SK-N-SH (cell line): ENCODE data around the gene PTK6. TPM values are rescaled to one million over a fixed set of nuclear protein-coding genes. Genes with fewer than 3 reads are reported as not detected.

ENCODE experiments used
- CTCF ChIA-PET: fragments of 300-600, 350-600 bp; formaldehyde crosslinking; extraction: SDS; loops from one replicate; lab custom pipeline; 2021; lab: Yijun Ruan, JAX
- POLR2A ChIA-PET: fragments of 350-600 bp; sonication (Branson Sonifier 250); formaldehyde crosslinking; extraction: SDS; loops from one replicate; lab custom pipeline; 2020; ENCODE audit warnings: antibody characterized with exemption, inconsistent platforms; lab: Yijun Ruan, JAX
- DNase-seq: peaks from one replicate; pipeline ENCODE4 v3.0.0; 2012
- H2AFZ ChIP-seq: fragments of 200-600 bp; sonication (generic); 2 replicates; pipeline ENCODE4 v1.8.1; 2016; ENCODE audit warnings: antibody characterized with exemption, mild to moderate bottlenecking, low read depth
- H3F3A ChIP-seq: fragments of 200-600 bp; sonication (generic); replicated peaks from 2 replicates; pipeline ENCODE3; 2016; ENCODE audit warnings: antibody characterized with exemption, mild to moderate bottlenecking; ENCODE audit not compliant: insufficient read depth
- H3K27ac ChIP-seq, 2 experiments: fragments of 200-500 bp in 1 of 2; fragments of 200-600 bp in 1 of 2; sonication (Bioruptor generic) in 1 of 2; sonication (generic), shearing (Covaris generic) in 1 of 2; 2 replicates each; pipeline versions ENCODE4 v1.5.1 to v1.6.1; 2014 to 2016; ENCODE audit warnings: low read depth in 2 of 2, inconsistent platforms in 1 of 2, low read length in 1 of 2, mild to moderate bottlenecking in 1 of 2, mixed read lengths in 1 of 2
- H3K27me3 ChIP-seq: fragments of 200-600 bp; sonication (generic), shearing (Covaris generic); 2 replicates; pipeline ENCODE4 v1.6.1; 2016; ENCODE audit warnings: mixed run types; ENCODE audit not compliant: insufficient read depth
- H3K36me3 ChIP-seq, 2 experiments: fragments of 200-500 bp in 1 of 2; fragments of 200-600 bp in 1 of 2; sonication (Bioruptor generic) in 1 of 2; sonication (generic) in 1 of 2; replicated peaks in 1 of 2; 2 replicates each; pipeline versions ENCODE3 to v1.5.1; 2014 to 2016; ENCODE audit warnings: low read length in 1 of 2, mild to moderate bottlenecking in 1 of 2; ENCODE audit not compliant: insufficient read depth in 2 of 2, control insufficient read depth in 1 of 2
- H3K4me1 ChIP-seq, 2 experiments: fragments of 200-500 bp in 1 of 2; fragments of 200-600 bp in 1 of 2; sonication (Bioruptor generic) in 1 of 2; sonication (generic), shearing (Covaris generic) in 1 of 2; 2 replicates each; pipeline versions ENCODE4 v1.5.1 to v1.6.1; 2014 to 2016; ENCODE audit warnings: low read depth in 1 of 2, low read length in 1 of 2, mixed run types in 1 of 2; ENCODE audit not compliant: insufficient read depth in 2 of 2, control insufficient read depth in 1 of 2
- H3K4me2 ChIP-seq: fragments of 200-600 bp; sonication (generic), shearing (Covaris generic); 2 replicates; pipeline ENCODE4 v1.6.1; 2017; ENCODE audit warnings: mixed run types
- H3K4me3 ChIP-seq, 2 experiments: fragments of 200-500 bp in 1 of 2; fragments of 200-600 bp in 1 of 2; sonication (Bioruptor generic) in 1 of 2; sonication (generic), shearing (Covaris generic) in 1 of 2; 2 replicates each; pipeline versions ENCODE4 v1.5.1 to v1.8.1; 2014 to 2016; ENCODE audit warnings: low read depth in 2 of 2, inconsistent platforms in 1 of 2, low read length in 1 of 2, mild to moderate bottlenecking in 1 of 2, mixed read lengths in 1 of 2, moderate library complexity in 1 of 2
- H3K79me2 ChIP-seq: fragments of 200-600 bp; sonication (generic); 2 replicates; pipeline ENCODE4 v1.8.1; 2017; ENCODE audit warnings: mild to moderate bottlenecking; ENCODE audit not compliant: insufficient read depth
- H3K9ac ChIP-seq: fragments of 200-600 bp; sonication (generic); 2 replicates; pipeline ENCODE4 v1.6.1; 2017; ENCODE audit warnings: mixed run types
- H3K9me2 ChIP-seq: fragments of 200-600 bp; sonication (generic); 2 replicates; pipeline ENCODE4 v1.6.1; 2017; ENCODE audit warnings: mixed run types
- H3K9me3 ChIP-seq: fragments of 200-600 bp; sonication (generic); 2 replicates; pipeline ENCODE4 v1.6.1; 2017; ENCODE audit warnings: mixed run types, mild to moderate bottlenecking, moderate library complexity
- H4K20me1 ChIP-seq: fragments of 200-600 bp; sonication (generic); 2 replicates; pipeline ENCODE4 v1.6.1; 2017; ENCODE audit warnings: mild to moderate bottlenecking, mixed run types; ENCODE audit not compliant: insufficient read depth
- EP300 ChIP-seq, 2 experiments: IDR thresholded peaks; 2 replicates each; pipeline versions ENCODE4 v1.4.0 to v1.6.1; 2012; ENCODE audit warnings: borderline replicate concordance in 1 of 2, low read depth in 1 of 2, low read length in 1 of 2
- EZH2phosphoT487 ChIP-seq: fragments of 200-600 bp; sonication (generic); IDR thresholded peaks from 2 replicates; pipeline ENCODE4 v1.6.1; 2017; ENCODE audit warnings: low read depth, mixed run types, mild to moderate bottlenecking, antibody characterized with exemption, moderate library complexity, borderline replicate concordance
- FOXJ3 ChIP-seq: sonication (generic); formaldehyde crosslinking; IDR thresholded peaks from 2 replicates; pipeline ENCODE4 v1.5.1; 2020; ENCODE audit warnings: mild to moderate bottlenecking, missing genetic modification reagents
- GABPA ChIP-seq: IDR thresholded peaks from 2 replicates; pipeline ENCODE4 v1.4.0; 2012; ENCODE audit warnings: low read depth, mild to moderate bottlenecking
- RAD21 ChIP-seq: IDR thresholded peaks from 2 replicates; pipeline ENCODE4 v1.6.1; 2012; ENCODE audit warnings: mild to moderate bottlenecking, low read length
- RCOR1 ChIP-seq: fragments of 150-350 bp; IDR thresholded peaks from 2 replicates; pipeline ENCODE4 v1.6.1; 2017; ENCODE audit warnings: antibody characterized with exemption, low read length
- REST ChIP-seq: IDR thresholded peaks from 2 replicates; pipeline ENCODE4 v1.6.1; 2012; ENCODE audit warnings: mild to moderate bottlenecking, low read depth, low read length, moderate library complexity
- WGBS: methylation state at CpG from one replicate; pipeline ENCODE4 v1.1.6; 2017; ENCODE audit warnings: low lambda C conversion rate; 5-methylcytosine and 5-hydroxymethylcytosine counted together
- polyA plus RNA-seq, 3 experiments: library from polyadenylated mRNA; depleted of rRNA; stranded (reverse); fragments of >200 nt; gene quantifications; 2 replicates each; pipeline ENCODE4 v1.2.3, GENCODE V29; 2012
- TF ChIP-seq, protein P1 (sequence below): IDR thresholded peaks from 2 replicates; pipeline ENCODE4 v1.4.0; 2012; ENCODE audit warnings: low read depth, borderline replicate concordance
- TF ChIP-seq, protein P2 (sequence below): IDR thresholded peaks from 2 replicates; pipeline ENCODE4; 2012

Gene PTK6
- polyA plus RNA-seq, 1 of the 3 experiments (the other 2 are of a cell fraction), result 0.07 TPM

DNA sequence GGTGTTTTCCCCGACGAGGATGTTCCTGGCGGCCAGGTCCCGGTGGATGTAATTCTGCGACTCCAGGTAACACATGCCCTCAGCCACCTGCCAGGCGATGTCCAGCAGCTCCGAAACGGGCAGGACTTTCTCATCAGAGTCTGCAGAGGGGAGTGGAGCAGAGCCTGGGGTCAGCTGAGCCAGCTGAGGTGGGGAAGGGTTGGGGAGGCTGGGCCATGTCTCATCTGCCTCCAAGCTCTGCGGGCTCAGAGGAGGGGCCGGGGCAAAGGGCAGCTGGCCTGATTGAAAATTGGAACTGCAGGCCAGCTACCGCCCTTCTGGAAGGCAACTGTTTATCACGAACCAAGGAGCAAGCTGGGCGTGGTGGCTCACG is 6.4 kb downstream of the PTK6 start:
- WGBS, result 91% methylated on average over 9 of the region's 14 CpGs
- H3K9me2 ChIP-seq, result no peaks in the 10 kb centered on the region
- no peaks in the 10 kb centered on the region for H3K27me3 ChIP-seq
- H3F3A ChIP-seq, result peaks cover 17% of the 10 kb centered on the region
- H3K9me3 ChIP-seq, result no peaks in the 10 kb centered on the region
- H3K36me3 ChIP-seq, result no peaks in the 10 kb centered on the region
- H3K4me1 ChIP-seq, result no peaks in the 10 kb centered on the region; a peak in 1 of 4 replicates
- no peak overlapping the region for H3K27ac ChIP-seq
- no peak overlapping the region for H2AFZ ChIP-seq
- ChIA-PET CTCF (interaction anchor here (3.7 to 5.2 kb wide), 2 partner anchors 8 to 34 kb away, joined by 17 to 25 read pairs; no protein-coding TSS in a partner anchor), POLR2A (no interaction called here)
- peak; percentile 23 for DNase-seq
- H3K9ac ChIP-seq, result no peak overlapping the region
- TF ChIP-seq, protein P1, sequence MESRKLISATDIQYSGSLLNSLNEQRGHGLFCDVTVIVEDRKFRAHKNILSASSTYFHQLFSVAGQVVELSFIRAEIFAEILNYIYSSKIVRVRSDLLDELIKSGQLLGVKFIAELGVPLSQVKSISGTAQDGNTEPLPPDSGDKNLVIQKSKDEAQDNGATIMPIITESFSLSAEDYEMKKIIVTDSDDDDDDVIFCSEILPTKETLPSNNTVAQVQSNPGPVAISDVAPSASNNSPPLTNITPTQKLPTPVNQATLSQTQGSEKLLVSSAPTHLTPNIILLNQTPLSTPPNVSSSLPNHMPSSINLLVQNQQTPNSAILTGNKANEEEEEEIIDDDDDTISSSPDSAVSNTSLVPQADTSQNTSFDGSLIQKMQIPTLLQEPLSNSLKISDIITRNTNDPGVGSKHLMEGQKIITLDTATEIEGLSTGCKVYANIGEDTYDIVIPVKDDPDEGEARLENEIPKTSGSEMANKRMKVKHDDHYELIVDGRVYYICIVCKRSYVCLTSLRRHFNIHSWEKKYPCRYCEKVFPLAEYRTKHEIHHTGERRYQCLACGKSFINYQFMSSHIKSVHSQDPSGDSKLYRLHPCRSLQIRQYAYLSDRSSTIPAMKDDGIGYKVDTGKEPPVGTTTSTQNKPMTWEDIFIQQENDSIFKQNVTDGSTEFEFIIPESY, result no peak
- TF ChIP-seq RAD21 (no peak), RCOR1 (no peak), EZH2phosphoT487 (no peak), REST (no peak), GABPA (no peak), FOXJ3 (CRISPR knock-in tag) (no peak), EP300 (IDR thresholded peaks at IDR 0.05; ENCODE audit: borderline replicate concordance in 1 of 2, low read depth in 1 of 2, low read length in 1 of 2) (no peak)
- TF ChIP-seq, protein P2, sequence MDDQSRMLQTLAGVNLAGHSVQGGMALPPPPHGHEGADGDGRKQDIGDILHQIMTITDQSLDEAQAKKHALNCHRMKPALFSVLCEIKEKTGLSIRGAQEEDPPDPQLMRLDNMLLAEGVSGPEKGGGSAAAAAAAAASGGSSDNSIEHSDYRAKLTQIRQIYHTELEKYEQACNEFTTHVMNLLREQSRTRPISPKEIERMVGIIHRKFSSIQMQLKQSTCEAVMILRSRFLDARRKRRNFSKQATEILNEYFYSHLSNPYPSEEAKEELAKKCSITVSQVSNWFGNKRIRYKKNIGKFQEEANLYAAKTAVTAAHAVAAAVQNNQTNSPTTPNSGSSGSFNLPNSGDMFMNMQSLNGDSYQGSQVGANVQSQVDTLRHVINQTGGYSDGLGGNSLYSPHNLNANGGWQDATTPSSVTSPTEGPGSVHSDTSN, result no peak
- H3K4me3 ChIP-seq, result no peak overlapping the region
- H3K4me2 ChIP-seq, result no peak overlapping the region
- no peaks in the 10 kb centered on the region for H3K79me2 ChIP-seq
- H4K20me1 ChIP-seq, result 0 out of 2 replicates have a peak, but pooled peaks cover 4% of the 10 kb centered on the region
